ENCODE results near the gene DOCK2. TPM values are rescaled to one million over a fixed set of nuclear protein-coding genes. Genes with fewer than 3 reads are reported as not detected.
"Not testable (repeated sequence)": the region's sequence is repeated elsewhere in the genome, so short reads cannot be mapped to it uniquely, and the experiment has no call there.

Gene DOCK2
- total RNA-seq, 2 experiments from 2014 or later = 189 to 198 TPM

DNA sequence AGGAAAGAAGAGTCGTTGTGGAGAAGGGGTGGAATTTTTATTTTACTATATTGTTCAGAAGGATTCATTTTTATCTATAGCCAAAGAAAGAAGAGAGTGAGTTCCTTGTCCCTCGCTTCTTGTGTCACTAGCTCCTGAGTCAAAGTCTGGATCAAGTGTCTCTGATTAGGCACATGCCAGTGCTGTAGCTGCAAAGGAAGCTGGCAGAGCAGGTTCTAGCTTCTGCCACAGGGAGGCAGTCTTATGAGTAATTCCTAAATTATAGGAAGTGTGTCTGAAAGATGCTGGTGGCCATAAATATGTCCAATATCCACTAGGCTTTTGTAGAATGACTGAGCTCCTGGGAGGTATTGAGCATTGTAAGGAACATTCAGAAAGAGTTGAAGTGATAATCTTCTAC, 84.7 kb downstream of the DOCK2 start:
- POLR2A ChIA-PET = no interaction called here

GRCh38 chr5:169723103-169723831, 86.2 kb downstream of the DOCK2 start:
- intact Hi-C loops (cut with DNase I, micrococcal nuclease) = no loop called here
- ATAC-seq = no peak
- no peaks in the 10 kb centered on the region for H3K27me3 Mint-ChIP-seq
- ChIA-PET CTCF (interaction anchor here (0.5 to 1.3 kb wide), 4 partner anchors 8 to 87 kb away, joined by 3 to 4 read pairs (median 3); no protein-coding TSS in a partner anchor), POLR2A (no interaction called here)
- no peak overlapping the region for H3K4me3 Mint-ChIP-seq
- peaks cover 22% of the 10 kb centered on the region for H3K4me1 Mint-ChIP-seq
- H3K36me3 Mint-ChIP-seq (ENCODE audit: low read depth) = peaks cover 87% of the 10 kb centered on the region
- DNase-seq = no peak
- H3K27ac Mint-ChIP-seq = peak overlapping the region; percentile 17
- H3K9me3 Mint-ChIP-seq (ENCODE audit: low read depth) = no peaks in the 10 kb centered on the region

More for the DNA sequence above, 84.7 kb downstream of the DOCK2 start:
- Mint-ChIP-seq H3K4me3 (no peak overlapping the region), H3K27ac (no peak overlapping the region), H3K36me3 (ENCODE audit: low read depth) (peaks cover 90% of the 10 kb centered on the region), H3K9me3 (ENCODE audit: low read depth) (no peaks in the 10 kb centered on the region), H3K4me1 (peaks cover 20% of the 10 kb centered on the region), H3K27me3 (no peaks in the 10 kb centered on the region)
- CTCF ChIA-PET = interaction anchor here (0.7 to 1.5 kb wide), 2 partner anchors 12 to 350 kb away, joined by 3 to 6 read pairs; no protein-coding TSS in a partner anchor
- intact Hi-C loops (cut with DNase I, micrococcal nuclease) = no loop called here
- DNase-seq = no peak
- ATAC-seq = no peak

DNA sequence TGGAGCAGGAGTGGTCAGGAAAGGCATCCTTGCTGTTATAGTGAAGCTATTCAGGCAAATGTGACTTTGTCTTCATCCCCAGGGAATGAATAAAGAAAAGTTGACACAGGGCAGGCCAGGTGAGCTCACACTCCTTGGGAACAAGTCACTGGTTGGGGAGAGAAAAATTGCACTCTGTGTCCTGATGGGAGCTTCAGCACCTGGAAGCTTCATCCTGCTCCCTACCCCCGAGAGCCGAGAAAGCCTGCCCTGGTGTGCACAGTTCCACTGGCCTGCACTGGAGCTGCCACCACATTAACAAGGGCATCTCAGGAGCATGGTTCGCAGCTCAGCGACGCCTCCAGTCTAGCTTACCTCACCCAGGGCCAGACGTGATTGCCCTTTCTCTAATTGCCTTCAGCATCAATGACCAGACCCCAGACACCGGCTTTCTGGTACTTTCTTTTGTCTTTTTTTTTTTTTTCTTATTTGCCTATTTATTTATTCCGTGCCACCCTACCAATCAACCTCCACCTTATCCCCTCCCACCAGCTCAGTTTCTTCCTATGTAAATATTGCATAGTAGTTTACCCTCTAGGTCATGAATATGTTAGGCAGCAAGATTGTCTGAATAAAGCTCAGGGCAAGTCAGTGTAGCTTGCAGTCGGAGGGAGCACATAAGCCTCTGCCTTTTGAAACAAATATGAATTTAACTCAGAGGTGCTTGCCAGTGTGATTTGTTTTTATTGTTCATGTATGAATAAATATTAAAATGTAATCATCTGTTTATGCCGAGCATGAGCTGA, 87.4 kb downstream of the DOCK2 start:
- H3K4me1 Mint-ChIP-seq = peaks cover 17% of the 10 kb centered on the region
- H3K27ac Mint-ChIP-seq = no peak overlapping the region
- no peaks in the 10 kb centered on the region for H3K27me3 Mint-ChIP-seq
- no peak overlapping the region for H3K4me3 Mint-ChIP-seq
- ChIA-PET POLR2A (no interaction called here), CTCF (interaction anchor here (0.6 to 1.3 kb wide), 4 partner anchors 9 to 86 kb away, joined by 3 to 5 read pairs (median 4); no protein-coding TSS in a partner anchor)
- no peaks in the 10 kb centered on the region for H3K9me3 Mint-ChIP-seq (ENCODE audit: low read depth)
- H3K36me3 Mint-ChIP-seq (ENCODE audit: low read depth) = peaks cover 85% of the 10 kb centered on the region
- DNase-seq (no peak), ATAC-seq (no peak)
- intact Hi-C loops (cut with DNase I, micrococcal nuclease) = no loop called here

DNA sequence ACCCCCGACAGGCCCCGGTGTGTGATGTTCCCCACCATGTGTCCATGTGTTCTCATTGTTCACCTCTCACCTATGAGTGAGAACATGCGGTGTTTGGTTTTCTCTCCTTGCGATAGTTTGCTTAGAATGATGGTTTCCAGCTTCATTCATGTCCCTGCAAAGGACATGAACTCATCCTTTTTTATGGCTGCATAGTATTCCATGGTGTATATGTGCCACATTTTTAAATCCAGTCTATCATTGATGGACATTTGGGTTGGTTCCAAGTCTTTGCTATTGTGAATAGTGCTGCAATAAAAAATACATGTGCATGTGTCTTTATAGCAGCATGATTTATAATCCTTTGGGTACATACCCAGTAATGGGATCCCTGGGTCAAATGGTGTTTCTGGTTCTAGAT, 88.6 kb downstream of the DOCK2 start:
- H3K36me3 Mint-ChIP-seq (ENCODE audit: low read depth) = peaks cover 82% of the 10 kb centered on the region
- H3K27ac Mint-ChIP-seq; intact Hi-C loops (cut with DNase I, micrococcal nuclease); H3K27me3 Mint-ChIP-seq; H3K9me3 Mint-ChIP-seq (ENCODE audit: low read depth); POLR2A ChIA-PET; H3K4me3 Mint-ChIP-seq; ATAC-seq; H3K4me1 Mint-ChIP-seq; DNase-seq: not testable (repeated sequence)
- CTCF ChIA-PET = interaction anchor here (0.9 kb wide), 1 partner anchor 8 kb away, joined by 3 read pairs; no protein-coding TSS in a partner anchor

DNA sequence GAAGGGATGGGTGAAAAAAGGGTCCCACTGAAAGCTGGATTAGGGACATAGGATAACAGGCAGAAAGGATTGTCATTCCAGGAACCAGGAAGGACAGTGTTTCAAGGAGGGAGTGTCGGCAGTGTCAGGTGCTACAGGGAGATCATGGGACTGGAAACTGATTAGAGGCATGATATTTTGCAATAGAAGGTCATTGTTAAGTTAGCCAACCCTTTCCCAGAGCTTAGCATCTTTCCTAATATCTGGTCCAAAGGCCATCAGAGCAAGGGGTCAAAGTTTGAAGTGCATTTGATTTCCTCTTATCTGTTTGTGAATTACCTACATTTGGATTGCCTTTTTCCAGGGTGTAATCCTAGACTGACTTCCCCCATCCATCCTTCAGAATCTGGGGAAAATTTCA, 91.3 kb downstream of the DOCK2 start:
- Mint-ChIP-seq H3K36me3 (ENCODE audit: low read depth) (peaks cover 82% of the 10 kb centered on the region), H3K9me3 (ENCODE audit: low read depth) (no peaks in the 10 kb centered on the region), H3K27ac (peak overlapping the region; percentile 8), H3K4me3 (no peak overlapping the region), H3K27me3 (no peaks in the 10 kb centered on the region), H3K4me1 (peaks cover 19% of the 10 kb centered on the region)
- DNase-seq (no peak), ATAC-seq (no peak)
- intact Hi-C loops (cut with DNase I, micrococcal nuclease) = no loop called here
- ChIA-PET POLR2A (no interaction called here), CTCF (no interaction called here)

GRCh38 chr5:169731221-169731620, 94.1 kb downstream of the DOCK2 start:
- POLR2A ChIA-PET = no interaction called here
- Mint-ChIP-seq H3K36me3 (ENCODE audit: low read depth) (peaks cover 68% of the 10 kb centered on the region), H3K27me3 (no peaks in the 10 kb centered on the region), H3K4me1 (peaks cover 22% of the 10 kb centered on the region), H3K27ac (no peak overlapping the region), H3K9me3 (ENCODE audit: low read depth) (no peaks in the 10 kb centered on the region), H3K4me3 (no peak overlapping the region)
- intact Hi-C loops (cut with DNase I, micrococcal nuclease) = no loop called here
- CTCF ChIA-PET = interaction anchor here (0.6 kb wide), 1 partner anchor 63 kb away, joined by 3 read pairs; no protein-coding TSS in a partner anchor
- no peak for DNase-seq
- no peak for ATAC-seq

DNA sequence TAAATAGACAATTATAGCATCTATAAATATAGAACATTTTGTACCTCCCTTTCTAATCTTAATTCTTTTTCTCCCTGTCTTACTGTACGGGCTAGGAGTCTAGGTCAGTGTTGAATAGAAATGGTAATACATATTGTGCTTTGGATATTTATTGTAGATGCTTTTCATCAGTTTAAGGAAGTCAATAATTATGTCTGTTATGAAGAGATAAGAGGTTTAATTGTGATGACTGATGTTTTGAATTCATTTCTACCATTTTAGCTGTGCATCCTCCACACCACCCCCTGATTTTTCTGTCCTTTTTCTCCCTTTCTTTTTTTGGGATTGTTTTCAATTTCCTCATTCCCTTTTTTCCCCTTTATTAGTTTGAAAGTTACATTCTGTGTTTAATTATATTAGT, 95.8 kb downstream of the DOCK2 start:
- no peak overlapping the region for H3K4me3 Mint-ChIP-seq
- no peak overlapping the region for H3K27ac Mint-ChIP-seq
- POLR2A ChIA-PET = no interaction called here
- no peaks in the 10 kb centered on the region for H3K9me3 Mint-ChIP-seq (ENCODE audit: low read depth)
- ATAC-seq (no peak), DNase-seq (no peak)
- peaks cover 20% of the 10 kb centered on the region for H3K4me1 Mint-ChIP-seq
- peaks cover 72% of the 10 kb centered on the region for H3K36me3 Mint-ChIP-seq (ENCODE audit: low read depth)
- no peaks in the 10 kb centered on the region for H3K27me3 Mint-ChIP-seq
- intact Hi-C loops (cut with DNase I, micrococcal nuclease) = no loop called here
- CTCF ChIA-PET = interaction anchor here (1.5 kb wide), 1 partner anchor 11 kb away, joined by 6 read pairs; no protein-coding TSS in a partner anchor

GRCh38 chr5:169735913-169736312, 98.8 kb downstream of the DOCK2 start:
- no peaks in the 10 kb centered on the region for H3K9me3 Mint-ChIP-seq (ENCODE audit: low read depth)
- H3K27ac Mint-ChIP-seq = no peak overlapping the region
- CTCF ChIA-PET = no interaction called here

GRCh38 chr5:169736653-169737052, 99.6 kb downstream of the DOCK2 start:
- Mint-ChIP-seq H3K4me3 (no peak overlapping the region), H3K4me1 (peaks cover 13% of the 10 kb centered on the region), H3K27ac (no peak overlapping the region), H3K36me3 (ENCODE audit: low read depth) (peaks cover 55% of the 10 kb centered on the region), H3K27me3 (no peaks in the 10 kb centered on the region), H3K9me3 (ENCODE audit: low read depth) (no peaks in the 10 kb centered on the region)
- CTCF ChIA-PET = no interaction called here
- intact Hi-C loops (cut with DNase I, micrococcal nuclease) = no loop called here
- no peak for DNase-seq
- ATAC-seq = no peak
- POLR2A ChIA-PET = no interaction called here

More at GRCh38 chr5:169735913-169736312, 98.8 kb downstream of the DOCK2 start:
- Mint-ChIP-seq H3K4me3 (no peak overlapping the region), H3K36me3 (ENCODE audit: low read depth) (peaks cover 58% of the 10 kb centered on the region), H3K4me1 (peaks cover 13% of the 10 kb centered on the region), H3K27me3 (no peaks in the 10 kb centered on the region)
- POLR2A ChIA-PET = no interaction called here
- DNase-seq (no peak), ATAC-seq (no peak)
- intact Hi-C loops (cut with DNase I, micrococcal nuclease) = no loop called here

DNA sequence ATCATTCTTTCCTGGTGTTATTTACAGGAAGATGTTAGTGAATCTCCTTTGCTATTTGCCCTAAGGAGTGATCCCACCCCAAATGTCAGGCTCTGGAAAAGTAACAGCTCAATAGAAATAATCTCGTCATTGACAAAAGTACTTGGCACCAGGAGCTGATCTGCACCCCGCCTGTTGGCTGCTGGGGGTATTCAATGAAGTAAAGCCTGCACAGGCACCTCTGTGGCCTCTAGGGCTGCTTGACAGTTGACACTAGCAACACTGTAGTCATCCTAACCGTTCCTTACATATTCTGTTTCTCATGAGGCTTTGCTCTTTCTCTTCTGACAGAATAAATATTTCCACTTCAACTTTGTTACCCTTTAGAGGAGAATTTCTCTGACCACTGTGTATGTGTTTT, 103.4 kb downstream of the DOCK2 start:
- CTCF ChIA-PET = no interaction called here
- Mint-ChIP-seq H3K9me3 (ENCODE audit: low read depth) (no peaks in the 10 kb centered on the region), H3K4me1 (peaks cover 4% of the 10 kb centered on the region), H3K4me3 (no peak overlapping the region), H3K27ac (no peak overlapping the region), H3K36me3 (ENCODE audit: low read depth) (peaks cover 51% of the 10 kb centered on the region), H3K27me3 (no peaks in the 10 kb centered on the region)
- DNase-seq = no peak
- intact Hi-C loops (cut with DNase I, micrococcal nuclease) = no loop called here
- POLR2A ChIA-PET = no interaction called here
- ATAC-seq = no peak

DNA sequence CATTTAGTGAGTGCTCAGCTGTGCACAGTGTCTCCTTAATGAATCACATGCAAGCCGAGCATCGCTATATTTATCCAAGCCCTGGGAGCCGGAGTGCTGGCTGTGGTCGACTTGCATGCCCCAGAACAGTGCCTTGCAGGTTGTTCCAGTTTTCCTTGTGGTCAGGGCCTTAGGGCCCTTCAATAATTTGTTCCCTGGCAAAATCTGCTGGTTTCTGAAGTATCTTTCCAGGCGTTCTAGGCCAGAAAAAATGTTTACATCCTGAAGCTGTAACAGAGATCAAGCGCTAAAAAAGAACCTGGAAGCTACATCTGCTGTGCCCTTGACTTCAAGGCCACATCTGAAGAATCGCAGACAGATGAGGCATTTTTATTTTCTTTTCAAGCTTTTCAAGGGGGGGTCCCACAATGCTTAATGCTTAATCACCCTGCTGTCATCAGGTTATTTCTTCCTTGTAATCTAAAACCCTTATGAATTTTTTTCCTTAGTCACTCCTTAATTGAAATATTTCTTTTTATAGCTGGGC, 105.8 kb downstream of the DOCK2 start:
- H3K36me3 Mint-ChIP-seq (ENCODE audit: low read depth) = peaks cover 48% of the 10 kb centered on the region
- DNase-seq = no peak
- H3K27me3 Mint-ChIP-seq = no peaks in the 10 kb centered on the region
- H3K9me3 Mint-ChIP-seq (ENCODE audit: low read depth) = no peaks in the 10 kb centered on the region
- peaks cover 10% of the 10 kb centered on the region for H3K4me1 Mint-ChIP-seq
- no peak overlapping the region for H3K4me3 Mint-ChIP-seq
- POLR2A ChIA-PET = no interaction called here
- H3K27ac Mint-ChIP-seq = no peak overlapping the region
- no peak for ATAC-seq
- CTCF ChIA-PET = interaction anchor here (0.6 to 0.7 kb wide), 2 partner anchors 21 to 142 kb away, joined by 3 read pairs; no protein-coding TSS in a partner anchor
- intact Hi-C loops (cut with DNase I, micrococcal nuclease) = no loop called here

All from activated CD4-positive, alpha-beta T cell treated with anti-CD3 and anti-CD28 coated beads for 36 hours (primary cell).